ENCODE data around the gene CLEC2L.

Gene CLEC2L

DNA sequence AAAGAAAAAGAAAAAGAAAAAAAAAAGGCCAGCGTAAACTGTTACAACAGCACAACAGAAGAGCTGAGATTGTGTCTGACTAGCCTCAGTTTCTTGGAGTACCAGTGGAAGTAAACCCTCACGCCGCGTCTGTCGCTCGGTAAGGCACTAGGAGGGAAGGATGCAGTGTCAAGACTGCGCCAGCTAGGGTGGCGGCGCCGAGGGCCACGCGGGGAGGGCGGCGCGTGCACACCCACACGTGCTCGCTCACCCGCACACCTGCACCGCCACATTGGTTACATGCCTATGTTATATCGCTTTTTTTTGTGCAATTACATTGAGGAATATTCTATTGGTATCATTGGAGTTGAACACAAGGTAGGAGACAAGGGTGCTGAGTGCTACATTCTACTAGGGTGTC, 48.2 kb downstream of the CLEC2L start:
- no peak for TF ChIP-seq CTCF (IDR thresholded peaks at IDR 0.05; ENCODE audit: extremely low read depth, missing control alignments)
- no peak for DNase-seq (ENCODE audit: low spot score)

DNA sequence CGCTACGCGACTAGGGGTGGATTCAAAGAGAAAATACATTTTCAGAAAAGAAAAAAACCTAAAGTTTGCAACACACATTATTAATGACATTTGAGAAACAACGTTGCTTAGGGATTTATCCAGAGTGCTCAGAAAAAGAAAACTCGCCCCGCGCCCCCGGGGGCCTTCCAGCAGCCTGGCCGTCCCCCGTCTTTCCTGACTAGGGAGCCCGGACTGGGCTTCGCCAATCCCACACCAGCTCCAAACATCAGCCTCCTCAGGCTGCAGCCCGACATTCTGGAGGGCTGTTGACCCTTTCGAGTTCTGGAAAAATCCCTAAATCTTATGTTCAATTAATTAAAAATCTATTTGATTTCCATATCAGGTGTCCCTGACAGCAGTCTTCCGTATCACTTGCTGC, 48.6 kb downstream of the CLEC2L start:
- TF ChIP-seq CTCF (IDR thresholded peaks at IDR 0.05; ENCODE audit: extremely low read depth, missing control alignments) = no peak
- DNase-seq (ENCODE audit: low spot score) = no peak

DNA sequence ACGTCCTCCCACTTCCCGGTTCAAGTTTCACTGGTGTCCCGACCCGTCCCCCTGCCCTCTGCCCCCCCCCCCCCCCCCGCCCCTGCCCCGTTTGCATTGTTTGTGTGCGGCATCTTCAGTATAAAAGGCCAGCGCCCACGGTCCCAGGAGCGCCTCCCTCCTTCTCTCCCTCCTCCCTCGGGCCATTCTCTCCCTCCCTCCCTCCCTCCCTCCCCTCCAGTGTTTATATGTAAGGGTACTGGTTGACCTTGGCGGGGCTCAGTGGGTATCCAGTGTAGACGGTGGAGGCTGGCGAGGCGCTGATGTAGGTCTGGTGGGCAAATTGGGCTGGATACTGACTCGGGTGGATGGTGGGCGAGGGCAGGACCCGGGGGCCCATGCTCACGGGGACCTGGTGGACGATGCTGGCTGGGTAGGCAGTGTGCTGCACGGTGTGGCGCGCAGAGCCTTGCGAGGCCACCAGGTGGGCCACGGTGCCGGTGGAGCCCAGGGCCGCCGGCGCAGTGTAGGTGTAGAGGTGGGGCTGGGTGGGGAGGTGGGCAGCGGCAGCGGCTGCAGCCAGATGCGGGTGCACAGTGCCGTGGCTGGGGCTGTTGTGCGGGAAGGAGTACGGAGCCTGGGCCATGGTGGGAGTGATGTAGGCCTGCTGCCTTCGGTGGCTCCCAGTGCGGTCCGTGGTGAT, 49.4 kb downstream of the CLEC2L start:
- TF ChIP-seq CTCF (IDR thresholded peaks at IDR 0.05; ENCODE audit: extremely low read depth, missing control alignments) = no peak
- no peak for DNase-seq (ENCODE audit: low spot score)

- TF ChIP-seq CTCF (IDR thresholded peaks at IDR 0.05; ENCODE audit: extremely low read depth, missing control alignments) = no peak
- no peak for DNase-seq (ENCODE audit: low spot score)
Measured at GRCh38 chr7:139573871-139574270, 50.4 kb downstream of the CLEC2L start.

GRCh38 chr7:139574618-139575337, 51.3 kb downstream of the CLEC2L start:
- no peak for TF ChIP-seq CTCF (IDR thresholded peaks at IDR 0.05; ENCODE audit: extremely low read depth, missing control alignments)
- DNase-seq (ENCODE audit: low spot score) = no peak

- no peak for TF ChIP-seq CTCF (IDR thresholded peaks at IDR 0.05; ENCODE audit: extremely low read depth, missing control alignments)
- no peak for DNase-seq (ENCODE audit: low spot score)
Measured at GRCh38 chr7:139575338-139575680, 51.8 kb downstream of the CLEC2L start.

DNA sequence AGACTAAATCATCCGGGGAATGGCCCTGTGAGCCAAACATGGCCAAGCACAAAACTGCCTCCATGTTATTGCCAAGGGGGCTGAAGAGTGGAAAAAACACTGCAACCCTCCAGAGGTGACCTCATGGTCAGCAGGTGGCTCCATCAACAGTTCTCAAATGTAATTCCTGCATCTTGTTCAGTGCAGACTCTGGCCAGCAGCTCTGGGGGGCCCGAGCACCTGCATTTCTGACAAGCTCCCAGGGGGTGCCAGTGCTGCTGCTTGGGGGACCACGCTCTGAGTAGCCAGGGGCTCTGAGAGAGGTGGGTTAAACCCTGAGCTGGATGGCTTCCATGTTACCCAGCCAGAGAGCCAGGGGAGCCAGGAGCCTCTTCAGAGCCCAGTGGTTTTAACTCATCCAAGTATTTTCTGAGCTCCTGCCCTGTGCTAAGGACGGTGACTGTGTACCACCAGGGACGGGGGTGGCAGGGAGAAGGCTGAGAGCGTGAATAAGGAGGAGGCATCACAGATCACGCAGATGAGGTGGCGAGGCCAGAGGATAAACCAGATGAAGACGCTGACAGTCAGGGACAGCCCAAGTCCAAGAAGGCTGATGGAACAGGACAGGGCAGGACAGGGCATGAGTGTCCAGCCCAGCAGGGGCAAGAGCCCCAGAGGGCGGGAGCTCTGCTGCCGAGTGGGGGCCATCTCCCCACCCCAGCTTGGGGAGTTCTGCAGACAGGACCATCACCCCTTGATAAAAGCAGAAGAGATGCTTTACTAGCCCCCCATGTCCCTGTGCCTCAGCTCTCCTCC, 52.9 kb downstream of the CLEC2L start:
- TF ChIP-seq CTCF (IDR thresholded peaks at IDR 0.05; ENCODE audit: extremely low read depth, missing control alignments) = no peak
- DNase-seq (ENCODE audit: low spot score) = no peak
